CD4-positive, alpha-beta T cell treated with Interleukin-4 for 1 hour (primary cell): Measurements from ENCODE around the gene CSHL1.
"Not testable (repeated sequence)": the region's sequence is repeated elsewhere in the genome, so short reads cannot be mapped to it uniquely, and the experiment has no call there.

Source experiments
- DNase-seq, 2 donors: peaks; one replicate each; pipeline ENCODE4 v3.0.0-alpha.2; 2020 to 2022

Gene CSHL1

DNA sequence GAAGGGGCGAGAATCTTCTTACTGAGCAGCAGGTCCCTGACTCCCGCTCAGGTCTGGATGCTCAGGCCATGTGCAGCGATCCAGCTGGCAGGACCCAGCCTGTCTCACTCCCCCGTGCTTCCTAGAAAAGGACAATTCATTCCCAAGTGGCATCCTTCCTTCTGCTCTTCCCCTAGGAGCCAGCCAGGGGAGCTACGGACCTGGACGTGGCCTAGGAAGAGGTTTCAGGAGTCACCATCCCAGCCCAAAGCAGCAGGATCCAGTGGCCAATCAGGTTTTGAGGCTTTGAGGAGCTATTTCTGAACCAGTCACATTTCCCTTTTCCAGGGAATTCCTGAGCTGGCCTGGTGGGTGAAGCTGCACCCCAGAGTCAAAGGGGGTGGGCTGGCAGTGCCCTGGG lies 28.8 kb upstream of the CSHL1 start:
- no peak for DNase-seq

DNA sequence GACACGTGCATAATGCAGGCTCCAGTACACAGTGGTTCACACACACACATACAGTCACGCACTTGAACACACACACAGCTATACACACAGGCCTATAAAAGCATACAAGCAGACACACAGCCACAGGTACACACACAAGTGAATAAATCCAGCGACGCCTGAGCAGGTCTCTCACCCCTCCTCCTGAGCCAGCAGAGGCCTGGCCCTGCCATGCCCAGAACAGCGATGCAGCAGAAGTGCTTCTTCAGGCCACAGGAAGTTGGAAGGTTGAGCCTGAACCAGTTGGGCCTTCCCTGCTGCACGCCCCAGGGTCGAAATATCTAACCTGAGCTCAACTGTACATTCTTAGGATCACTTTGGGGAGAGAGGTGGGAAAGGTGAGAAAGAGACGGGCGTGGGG lies 28.3 kb upstream of the CSHL1 start:
- DNase-seq = no peak

DNA sequence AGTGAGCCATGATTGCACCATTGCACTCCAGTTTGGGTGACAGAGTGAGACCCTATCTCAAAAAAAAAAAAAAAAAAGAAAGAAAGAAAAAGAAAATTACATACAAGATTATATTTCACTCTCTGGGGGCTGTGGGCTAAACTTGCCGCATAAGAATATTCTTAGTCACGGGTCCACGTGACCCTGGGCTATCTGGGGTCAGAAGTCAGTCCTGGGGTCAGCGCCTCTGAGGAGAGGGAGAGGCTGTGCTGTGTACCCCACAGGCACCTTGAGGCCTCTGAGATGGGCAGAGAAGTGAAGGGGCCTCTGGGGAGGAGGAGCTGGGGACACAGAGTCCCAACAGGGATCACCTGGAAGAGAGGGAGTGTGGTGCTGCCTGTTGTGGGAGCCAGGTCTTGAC lies 26.9 kb upstream of the CSHL1 start:
- DNase-seq = no peak

DNA sequence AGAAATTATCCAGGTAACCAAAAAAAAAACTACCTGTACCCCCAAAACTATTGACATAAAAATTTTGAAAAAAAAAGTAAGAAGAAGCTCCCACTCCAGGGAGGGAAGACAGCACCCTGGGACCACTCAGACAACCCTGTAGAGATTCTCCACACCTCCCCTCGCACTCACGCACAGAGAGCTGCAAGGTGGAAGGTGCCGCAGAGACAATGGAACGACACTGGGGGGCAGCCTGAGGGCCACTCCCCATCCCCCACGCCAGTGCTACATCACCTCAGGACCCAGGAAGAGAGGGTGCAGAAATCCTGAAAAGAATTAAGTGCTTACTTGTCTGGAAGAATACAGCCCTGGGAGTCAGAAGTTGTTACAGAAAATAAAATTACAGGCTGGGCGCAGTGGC lies 26.3 kb upstream of the CSHL1 start:
- DNase-seq = no peak

DNA sequence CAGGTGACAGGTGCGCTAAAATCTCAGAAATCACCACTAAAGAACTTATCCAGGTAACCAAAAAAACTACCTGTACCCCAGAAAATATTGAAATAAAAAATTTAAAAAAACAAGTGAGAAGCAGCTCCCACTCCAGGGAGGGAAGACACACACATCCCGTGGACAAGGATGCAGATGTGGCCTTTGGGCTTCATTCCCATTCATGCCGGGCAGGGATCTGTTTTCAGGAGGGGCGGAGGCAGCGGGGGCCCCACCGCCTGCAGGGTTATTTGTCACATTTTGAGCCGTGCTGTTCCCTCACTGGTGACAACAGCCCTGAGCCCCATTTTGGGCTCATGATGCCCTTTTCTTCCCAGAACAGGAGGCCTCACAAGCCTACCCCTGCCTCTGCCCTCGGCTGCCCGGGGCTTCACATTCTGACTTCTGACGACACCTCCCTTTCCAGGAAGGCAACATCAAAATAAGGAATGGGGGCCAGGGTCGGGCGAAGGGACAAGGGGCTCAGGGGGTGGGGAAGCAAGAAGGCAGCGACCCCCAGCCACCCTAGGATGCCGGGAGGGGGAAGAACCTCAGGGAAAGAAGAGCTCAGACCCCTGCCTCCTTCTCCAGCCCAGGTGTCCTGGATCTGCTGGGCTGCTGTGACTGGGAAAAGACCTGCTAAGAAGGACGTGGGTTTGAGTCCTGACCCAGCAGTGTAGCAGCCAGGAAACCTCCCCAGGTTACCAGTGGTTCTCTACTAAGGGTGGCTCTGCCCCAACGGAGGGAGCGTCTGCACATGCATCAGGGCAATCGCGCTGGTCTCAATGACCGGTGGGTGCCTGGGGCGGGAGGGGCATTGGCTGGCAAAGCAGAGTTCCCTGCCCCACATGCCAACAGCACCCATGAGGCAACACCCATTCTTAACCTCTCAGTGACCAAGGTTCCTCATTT lies 23.4 kb upstream of the CSHL1 start:
- no peak for DNase-seq

DNA sequence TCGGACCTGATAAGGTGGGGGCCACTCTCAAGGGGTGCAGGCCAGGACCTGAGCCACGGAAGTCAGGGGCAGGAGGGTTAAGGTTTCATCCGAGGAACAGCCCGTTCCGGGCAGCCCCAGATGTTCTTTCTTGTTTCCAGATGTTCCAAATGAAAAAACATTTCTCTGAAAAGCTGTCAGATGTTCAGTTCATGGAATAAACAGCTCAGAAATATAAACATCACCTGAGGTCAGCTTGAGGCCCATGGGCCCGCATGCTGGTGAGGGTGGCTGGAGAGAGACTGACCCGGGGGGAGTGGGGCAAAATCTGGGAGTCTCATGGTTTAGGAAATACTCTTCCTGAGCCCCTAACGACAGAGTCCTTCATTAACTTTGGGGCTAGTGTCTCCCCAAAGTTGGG lies 22.5 kb upstream of the CSHL1 start:
- DNase-seq = no peak

DNA sequence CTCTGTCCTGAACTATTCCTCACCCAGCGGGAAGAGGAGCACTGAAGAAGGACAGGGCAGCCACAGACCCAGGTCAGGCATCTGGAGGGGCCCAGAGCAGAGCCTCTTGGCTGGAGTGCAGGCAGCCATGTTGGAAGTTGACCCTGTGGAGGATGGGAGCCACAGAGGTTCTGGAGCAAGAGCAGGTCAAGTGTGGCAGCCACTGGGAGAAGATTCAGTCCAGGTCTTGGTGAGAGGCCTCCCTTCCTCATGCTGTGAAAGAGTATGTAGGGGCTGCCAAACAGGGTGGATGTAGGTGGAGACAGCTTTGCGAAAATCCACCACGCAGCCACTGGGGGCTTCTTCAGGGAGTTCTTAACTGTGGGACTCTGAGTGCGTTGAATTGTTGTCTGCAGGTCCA lies 21.7 kb upstream of the CSHL1 start:
- DNase-seq = no peak

DNA sequence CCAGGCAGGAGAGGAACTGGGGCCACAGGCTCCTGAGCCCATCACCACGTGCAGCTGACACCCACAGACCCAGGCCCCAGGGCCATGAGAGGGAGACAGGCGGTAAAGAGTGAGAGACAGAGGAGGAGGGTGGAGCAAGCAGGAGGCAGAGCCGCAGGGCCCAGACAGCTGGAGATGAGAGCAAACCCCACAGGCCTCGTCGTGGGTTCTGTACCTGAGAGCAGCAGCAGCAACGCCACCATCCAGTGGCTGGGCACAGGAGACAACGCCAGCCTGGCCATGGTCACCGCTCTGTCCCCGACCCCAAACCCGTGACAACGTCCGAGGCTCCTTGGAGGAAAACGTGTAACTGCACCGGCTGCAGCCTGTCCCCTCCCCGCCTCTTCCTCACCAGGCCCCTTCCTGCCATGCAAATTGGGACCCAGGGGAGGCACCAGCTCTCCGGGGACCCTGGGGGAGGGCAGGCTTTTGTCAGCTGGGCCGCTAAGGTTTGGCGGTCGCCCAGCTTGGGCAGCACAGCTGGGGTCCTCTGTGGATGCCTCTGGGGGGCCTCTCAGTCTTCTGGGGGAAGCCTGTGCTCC lies 21.0 kb upstream of the CSHL1 start, which contains the start of gene CD79B:
Gene CD79B, minus strand, starts transcription at position 351 of the 581 bp plus-strand sequence. Its CDS starts 70 bp downstream, at position 281.
- DNase-seq = peak; percentile 23 to 62

DNA sequence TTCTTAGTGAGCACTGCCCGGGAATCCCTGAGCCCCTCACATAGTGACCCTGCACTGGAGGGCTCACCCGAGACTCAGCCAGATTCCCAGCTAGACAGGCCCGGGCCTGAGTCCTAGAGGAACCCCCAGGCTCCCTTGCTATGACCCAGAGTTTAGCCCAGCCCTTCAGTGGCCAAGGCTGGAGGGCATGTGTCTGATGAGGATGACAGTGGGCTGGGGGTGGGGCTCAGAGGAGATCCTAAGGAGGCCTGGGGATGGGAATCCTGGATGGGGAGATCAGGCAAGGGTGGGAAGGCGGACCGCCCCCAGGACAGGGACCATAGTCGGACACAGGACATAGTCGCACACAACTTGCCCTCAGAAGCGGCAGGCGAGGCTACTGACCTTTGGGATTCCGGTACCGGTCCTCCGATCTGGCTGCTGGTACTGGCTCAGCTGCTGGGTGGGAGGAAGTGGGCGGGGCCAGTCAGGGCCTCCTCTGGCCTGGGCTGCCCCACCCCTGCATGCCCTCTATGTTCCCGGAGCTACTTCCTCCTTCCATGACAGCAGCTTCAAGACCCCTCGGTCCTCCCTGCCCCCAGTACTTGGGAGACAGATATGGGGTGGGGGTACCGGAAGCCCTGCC lies 20.0 kb upstream of the CSHL1 start:
- DNase-seq = peak; percentile 71 to 73

DNA sequence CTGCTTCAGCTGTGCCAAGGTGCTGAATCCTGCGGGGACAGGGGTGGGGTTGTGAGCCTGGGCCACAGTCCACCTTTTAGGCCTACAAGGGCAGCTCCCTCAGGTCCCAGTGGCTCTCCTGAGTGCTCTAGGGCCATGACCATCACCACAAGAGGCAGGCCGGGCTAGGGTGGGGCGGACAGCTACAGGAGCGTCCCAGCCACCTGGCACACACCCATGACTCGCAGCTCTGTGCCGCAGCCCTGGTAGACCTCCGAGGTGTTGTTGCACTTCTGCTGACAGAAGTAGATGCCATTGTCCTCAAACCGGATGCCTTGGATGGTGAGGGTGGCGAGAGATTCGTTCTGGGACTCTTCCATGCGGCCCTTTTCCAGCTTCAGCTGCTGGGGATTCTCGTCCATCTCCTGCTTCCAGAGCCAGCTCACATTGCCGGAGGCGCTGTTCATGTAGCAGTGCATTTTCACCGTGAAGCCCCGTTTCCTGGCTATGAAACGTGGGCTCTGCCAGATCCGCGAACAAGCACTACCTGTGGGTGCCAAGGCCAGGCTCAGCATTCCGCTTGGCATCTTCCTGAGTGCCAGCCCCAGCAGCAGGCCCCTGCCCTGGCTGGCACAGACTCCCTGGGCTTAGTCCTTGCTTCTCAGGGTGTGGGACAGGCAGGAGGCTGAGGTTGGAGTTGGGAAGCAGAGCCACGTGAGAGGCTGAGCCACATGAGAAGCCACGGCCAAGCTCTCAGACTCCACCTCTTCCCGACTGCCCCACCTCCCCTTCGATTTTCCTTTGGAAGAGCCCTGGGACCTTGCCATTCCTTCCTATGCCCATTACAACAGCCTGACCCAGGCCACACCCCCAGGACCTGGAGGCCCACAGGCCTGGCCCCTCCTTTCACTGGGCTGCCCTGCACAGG lies 19.1 kb upstream of the CSHL1 start:
- no peak for DNase-seq

DNA sequence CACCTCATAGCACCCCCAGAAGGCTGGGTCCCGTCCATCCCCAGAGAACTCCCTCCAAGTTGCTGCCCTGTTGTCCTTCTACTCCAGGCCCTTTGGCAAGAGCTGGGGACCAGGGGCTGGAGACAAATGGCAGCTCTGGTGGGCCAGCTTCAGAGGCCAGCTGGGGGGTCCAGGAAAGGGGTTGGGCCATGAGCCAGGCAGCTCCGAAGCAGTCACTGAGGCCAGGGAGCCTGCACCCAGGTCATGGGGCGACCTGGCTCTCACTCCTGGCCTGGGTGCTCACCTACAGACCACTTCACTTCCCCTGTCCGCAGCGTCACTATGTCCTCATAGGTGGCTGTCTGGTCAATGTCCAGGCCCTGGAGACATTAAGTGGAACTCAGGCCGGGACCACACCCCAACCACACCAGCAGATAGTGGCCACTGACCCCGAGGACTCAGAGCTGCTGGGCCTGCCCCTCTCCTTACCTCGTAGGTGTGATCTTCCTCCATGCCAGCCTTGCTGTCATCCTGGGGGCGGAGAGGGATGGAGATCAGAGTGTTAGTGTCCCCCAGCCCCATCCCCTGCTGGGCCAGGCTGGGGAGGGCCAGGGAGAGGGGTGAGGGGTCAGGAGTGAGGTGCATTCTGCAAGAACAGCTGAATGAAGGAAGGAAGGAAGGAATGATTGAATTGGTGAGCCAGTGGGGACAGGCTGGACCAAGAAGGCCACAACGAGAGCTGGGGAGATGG lies 18.1 kb upstream of the CSHL1 start:
- no peak for DNase-seq

DNA sequence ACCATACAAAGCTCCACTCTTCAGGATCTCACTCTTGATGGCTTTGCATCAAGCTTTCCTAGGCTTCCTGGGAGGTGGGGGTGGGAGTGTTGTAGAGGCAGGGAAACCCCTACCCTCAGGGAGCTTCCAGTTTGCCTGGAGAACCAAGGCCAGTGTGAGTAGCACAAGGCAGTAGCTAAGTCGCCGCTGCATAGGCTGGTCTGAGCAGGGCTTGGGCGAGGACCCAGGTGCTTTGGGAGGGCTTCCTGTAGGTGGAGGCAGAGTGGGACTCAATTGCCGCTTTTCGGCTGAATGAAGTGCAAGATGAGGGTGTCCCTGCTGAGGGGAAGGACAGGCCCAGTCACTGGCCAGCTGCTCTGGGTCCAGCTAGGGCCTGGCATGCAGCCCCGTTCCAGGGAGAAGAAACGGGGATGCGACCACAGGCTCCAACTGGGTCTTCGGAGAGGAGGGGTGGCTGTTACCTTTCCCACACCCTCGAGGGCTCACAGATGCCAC lies 17.2 kb upstream of the CSHL1 start:
- DNase-seq = no peak

DNA sequence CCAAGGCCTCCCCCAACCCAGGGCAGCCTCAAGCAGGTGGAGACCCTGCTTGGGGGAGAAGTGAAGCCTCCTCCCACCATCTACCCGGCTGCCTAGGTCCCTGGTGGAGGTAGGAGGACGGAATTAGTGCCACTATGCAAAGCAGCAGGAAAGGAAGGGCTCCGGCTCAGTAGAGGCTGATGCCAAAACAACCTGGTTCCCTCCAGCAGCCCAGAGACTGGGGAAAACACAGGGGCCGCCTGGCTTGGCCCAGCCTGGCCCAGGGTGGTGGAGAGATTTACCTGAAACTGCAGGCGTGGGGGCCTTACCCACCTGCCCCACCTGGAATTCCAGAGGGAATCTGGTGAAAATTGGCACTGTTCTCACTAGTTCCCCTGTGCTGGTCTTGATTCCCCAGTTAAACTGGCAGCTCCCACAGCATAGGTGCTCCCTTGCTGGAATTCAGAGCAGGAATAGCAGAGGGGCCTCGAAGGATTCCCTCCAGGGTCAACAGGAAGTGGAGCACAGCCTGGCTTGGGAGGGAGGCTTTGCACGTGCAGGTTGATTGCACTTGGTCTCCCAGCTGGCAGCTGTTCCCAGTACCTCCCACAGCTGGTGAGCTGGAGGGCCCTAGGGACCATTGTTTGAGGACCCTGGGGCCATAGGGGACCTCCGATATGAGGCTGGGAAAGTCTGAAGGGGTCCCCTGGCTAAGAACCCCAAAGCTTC lies 16.6 kb upstream of the CSHL1 start:
- no peak for DNase-seq

DNA sequence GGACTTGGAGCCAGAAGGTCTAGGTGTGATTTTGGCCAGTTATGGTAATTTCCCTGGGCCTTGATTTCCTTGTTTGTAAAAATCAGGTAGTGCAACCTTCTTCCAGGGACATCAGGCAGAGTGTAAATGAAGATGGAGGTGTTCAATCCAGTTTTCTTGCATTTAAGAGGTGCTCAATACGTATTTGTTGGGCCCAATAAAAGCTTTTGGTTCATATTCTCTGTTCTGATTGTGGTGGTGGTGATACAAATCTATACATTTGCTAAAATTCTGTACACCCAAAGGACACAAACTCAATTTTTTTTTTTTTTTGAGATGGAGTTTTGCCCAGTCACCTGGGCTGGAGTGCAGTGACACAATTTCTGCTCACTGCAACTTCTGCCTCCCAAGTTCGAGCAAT lies 15.1 kb upstream of the CSHL1 start:
- no peak for DNase-seq

DNA sequence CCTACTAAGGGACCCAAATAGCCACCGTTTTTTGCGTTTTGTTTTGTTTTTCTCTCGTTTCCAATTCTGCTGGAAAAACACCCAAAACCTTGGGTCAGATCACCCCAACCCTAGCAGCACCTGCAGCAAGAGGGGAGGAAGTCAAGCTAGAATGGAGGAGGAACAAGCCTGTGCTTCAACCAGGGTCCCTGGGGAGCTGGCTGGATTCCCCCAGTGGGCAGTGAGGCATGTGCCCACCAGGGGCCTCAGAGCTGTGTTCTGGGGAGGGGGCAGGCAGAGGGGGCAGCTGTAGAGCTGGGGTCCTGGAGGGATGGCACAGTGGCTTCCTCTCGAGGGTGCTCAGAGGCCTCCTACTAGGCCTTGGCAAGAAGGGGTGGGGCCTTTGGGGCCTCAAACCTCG lies 14.6 kb upstream of the CSHL1 start:
- DNase-seq = peak in 1 of 2 donors; percentile 70

DNA sequence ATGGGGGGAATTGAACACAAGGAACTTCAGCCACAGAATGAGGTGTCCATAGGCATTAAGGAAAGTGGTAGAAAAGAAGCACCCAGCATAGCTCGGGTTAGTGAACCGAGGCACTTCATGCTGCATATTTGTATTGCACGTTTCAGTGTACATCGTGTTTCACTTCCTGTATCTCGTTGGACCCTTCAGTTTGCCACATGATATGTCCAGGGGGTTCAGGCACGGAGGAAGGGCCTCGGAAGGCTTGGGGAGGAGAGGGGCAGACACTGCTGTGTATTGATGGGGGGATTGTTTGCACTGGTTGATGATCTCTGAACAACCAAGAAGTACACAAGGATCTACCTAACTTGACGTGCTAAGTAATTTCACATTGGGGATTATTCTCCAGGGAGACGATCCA lies 11.3 kb upstream of the CSHL1 start:
- DNase-seq = peak in 1 of 2 donors; percentile 35

DNA sequence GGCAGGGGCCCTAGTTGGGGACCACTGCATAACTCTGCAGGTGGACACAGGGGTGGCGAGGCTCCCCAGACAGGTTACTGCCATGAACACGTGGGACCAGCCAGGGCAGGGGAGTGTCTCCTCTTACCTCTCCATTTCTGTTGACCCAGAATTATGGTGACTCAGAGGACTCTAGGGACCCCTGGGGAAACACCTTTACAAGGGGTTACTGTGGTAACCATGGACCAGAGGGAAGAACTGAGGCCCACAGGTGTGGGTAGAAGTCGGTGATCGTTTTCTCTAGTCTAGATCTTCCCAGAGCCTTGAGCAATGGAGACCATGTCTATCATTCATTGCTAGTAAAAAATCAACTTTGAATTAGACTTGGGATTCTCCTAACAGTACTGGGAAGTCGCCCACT lies 9.7 kb upstream of the CSHL1 start:
- DNase-seq = peak in 1 of 2 donors; percentile 27

DNA sequence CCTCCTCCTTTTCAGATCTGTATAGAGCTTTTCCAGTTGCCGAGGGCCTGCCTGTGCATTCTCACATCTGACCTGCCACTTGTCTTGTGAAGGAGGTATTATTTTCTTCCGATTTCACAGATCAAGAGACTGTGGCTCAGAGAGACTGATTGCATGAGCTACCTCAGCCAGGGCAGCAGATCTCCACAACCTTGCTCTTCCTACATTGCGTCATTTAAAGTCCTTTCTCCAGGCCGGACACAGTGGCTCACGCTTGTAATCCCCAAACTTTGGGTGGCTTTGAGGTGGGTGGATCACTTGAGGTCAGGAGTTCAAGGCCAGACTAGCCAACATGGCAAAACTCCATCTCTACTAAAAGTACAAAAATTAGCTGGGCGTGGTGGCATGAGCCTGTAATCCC lies 9.0 kb upstream of the CSHL1 start:
- not testable (repeated sequence) for DNase-seq

DNA sequence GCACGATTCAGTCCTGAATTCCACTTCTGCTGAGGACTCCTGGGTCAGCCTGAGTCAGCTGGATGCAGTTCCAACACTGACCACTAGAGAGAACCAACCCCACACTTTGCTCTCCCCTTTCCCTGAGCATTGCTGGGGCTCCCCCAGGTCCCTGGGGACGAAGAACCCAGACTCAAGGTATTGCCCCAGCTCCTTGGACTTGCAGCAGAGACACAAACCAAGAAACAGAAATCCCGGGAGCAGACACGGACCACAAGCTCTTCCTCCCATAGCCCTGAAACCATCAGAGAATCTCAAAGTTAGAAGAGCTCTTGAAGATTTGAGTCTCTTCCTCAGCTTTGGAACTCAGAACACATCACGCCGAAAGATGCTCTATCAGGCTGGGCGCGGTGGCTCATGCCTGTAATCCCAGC lies 8.3 kb upstream of the CSHL1 start:
- peak; percentile 83 to 84 for DNase-seq

DNA sequence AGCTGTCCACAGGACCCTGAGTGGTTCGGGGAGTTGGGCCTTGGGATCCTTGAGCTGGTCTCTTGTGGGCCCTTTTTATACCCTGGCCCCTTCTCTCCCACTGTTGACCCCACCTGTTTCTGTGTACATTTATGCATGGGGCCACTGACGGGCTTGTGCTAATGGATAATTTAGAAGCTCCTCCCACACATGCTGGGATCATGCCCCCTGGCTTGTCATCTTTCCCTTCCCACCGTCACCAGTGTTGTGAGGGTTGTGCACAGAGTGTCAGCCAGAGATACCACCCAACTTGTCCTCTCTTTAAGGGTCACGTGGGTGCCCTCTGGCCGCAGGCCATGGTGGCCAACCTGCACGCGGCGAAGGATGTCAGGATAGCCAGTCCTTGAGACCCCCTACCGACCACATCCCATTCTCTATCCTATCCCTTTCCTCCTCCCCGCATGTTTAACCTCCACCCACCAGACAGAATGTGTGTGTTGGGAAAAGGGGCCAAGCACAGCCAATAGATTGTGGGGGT lies 7.8 kb upstream of the CSHL1 start, which contains the start of gene GH1:
Gene GH1, minus strand, starts transcription at position 51 of the 517 bp plus-strand sequence. CDS start 63 bp downstream, outside the sequence.
- DNase-seq = not testable (repeated sequence)

DNA sequence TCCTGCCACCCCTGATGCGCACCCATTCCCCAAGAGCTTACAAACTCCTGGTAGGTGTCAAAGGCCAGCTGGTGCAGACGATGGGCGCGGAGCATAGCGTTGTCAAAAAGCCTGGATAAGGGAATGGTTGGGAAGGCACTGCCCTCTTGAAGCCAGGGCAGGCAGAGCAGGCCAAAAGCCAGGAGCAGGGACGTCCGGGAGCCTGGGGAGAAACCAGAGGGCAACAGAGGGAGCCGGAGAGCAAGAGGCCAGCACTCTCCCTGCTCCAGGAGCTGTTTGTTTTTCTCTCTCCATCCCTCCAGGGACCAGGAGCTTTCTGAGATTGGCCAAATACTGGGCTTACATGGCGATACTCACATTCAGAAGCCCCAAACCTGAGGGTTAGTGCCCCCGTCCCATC lies 7.2 kb upstream of the CSHL1 start:
- no peak for DNase-seq
